Measurements from ENCODE around the gene CBLL2.

DNA sequence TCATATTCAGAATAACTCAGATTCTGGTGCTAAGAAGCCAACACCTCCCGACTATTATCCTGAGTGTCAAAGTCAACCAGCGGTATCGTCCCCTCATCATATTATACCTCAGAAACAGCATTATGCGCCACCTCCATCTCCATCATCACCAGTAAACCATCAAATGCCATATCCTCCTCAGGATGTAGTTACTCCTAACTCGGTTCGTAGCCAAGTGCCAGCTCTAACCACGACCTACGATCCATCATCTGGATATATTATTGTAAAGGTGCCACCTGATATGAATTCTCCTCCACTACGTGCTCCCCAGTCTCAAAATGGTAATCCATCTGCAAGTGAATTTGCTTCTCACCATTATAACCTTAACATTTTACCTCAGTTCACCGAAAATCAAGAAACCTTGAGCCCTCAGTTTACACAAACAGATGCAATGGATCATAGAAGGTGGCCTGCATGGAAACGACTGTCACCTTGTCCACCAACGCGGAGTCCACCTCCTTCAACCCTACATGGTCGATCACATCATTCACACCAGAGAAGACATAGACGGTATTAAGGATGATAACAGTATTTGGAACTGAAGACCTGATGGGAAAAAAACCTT, 1.1 kb downstream of the CBLL2 start:
- TF ChIP-seq GATA2 (IDR thresholded peaks at IDR 0.05; ENCODE audit: low read depth, low read length) (no peak), GATA3 (IDR thresholded peaks at IDR 0.05; ENCODE audit: low read depth, low read length) (no peak)
